Fibroblast of skin of left quadriceps (primary cell): Measurements from ENCODE around the gene CLTCL1.
"Not testable (repeated sequence)": the region's sequence is repeated elsewhere in the genome, so short reads cannot be mapped to it uniquely, and the experiment has no call there.

Experiments used
- DNase-seq, 2 experiments: peaks; one replicate each; pipeline ENCODE4 v3.0.0-alpha.2; 2013; ENCODE audit warnings: low read depth in 2 of 2

CLTCL1 gene

DNA sequence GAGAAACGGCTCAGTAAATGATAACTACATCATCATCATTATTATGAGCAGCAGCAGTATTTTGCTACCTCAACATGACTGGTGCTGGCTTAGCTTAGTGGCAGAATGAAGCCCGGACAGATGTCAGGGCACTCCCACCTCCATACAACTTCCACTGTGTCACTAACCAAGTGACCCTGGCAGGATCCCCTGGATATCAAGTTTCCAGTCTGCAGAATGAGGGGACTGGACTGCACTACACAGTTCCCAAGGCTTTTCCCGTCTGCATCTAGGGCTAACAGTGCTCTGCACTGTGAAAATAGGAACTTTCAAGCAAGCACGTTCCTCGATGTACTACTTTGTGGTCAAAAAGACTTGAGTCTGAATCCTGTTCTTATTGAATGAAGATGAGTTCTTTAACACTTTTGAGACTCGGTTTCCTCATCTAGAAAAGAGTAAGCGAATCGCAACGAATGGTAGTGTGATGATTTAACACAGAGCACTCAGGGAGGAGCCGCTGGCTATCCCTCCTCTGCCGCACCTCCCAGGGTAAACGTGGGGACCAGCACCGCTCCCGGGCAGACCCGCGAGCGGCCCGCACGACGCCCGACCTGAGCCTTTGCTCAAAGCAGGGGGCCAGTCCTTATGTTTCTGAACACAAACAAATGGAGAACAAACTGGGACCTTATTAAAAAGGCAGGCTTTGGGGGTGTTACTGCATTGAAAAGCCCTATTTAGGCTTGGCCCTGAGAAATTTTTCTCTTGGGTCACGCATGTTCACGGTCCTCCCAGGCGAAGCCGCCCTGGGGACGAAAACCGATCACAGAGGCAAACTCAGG lies 910 bp downstream of the CLTCL1 start:
- DNase-seq, result no peak

DNA sequence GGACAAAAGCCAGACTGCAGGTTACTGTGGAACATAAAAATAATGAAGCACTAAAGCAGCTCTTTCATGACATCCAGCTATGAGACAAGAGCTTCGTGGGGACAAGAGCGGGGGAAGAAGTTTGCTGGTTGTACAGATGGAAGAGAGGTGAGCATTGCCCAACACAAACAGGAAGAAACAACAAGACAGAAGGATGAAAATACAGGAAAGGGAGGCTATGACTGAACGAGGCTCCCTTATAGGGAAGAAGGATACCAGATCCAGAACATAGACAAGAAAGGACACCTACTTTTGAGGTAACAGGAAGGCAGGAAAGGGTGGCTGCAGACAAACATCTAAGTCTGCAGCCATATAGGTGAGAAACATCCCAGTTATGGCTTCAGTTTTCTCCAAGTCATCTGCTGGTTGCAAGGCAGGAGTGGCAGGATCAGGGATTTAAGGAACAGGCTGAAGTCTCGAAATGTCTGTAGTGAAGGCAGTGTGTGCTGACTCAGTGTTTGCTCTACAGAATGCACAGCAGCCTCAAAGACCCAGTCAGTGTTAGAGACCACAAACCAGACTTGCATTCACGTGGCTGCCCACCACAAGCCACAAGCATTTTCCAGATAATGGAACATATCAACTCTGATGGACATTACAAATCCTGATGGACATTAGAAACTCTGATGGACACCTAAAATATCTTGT lies 1.9 kb downstream of the CLTCL1 start:
- no peak for DNase-seq

DNA sequence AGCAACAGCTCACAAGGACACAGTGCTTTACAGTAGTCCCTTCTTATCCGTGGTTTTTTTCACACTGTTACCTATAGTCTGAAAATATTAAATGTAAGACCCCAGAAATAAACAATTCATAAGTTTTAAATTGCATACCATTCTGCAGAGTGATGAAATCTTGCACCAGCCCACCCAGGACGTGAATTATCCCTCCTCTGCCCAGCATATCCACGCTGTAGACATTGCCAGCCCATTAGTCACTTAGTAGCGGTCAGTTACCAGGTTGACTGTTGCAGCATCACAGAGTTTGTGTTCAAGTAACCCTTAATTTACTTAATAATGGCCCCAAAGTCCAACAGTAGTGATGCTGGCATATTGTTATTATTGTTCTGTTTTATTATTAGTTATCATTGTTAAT lies 3.6 kb downstream of the CLTCL1 start:
- peak in 1 of 2 experiments; percentile 18 for DNase-seq

DNA sequence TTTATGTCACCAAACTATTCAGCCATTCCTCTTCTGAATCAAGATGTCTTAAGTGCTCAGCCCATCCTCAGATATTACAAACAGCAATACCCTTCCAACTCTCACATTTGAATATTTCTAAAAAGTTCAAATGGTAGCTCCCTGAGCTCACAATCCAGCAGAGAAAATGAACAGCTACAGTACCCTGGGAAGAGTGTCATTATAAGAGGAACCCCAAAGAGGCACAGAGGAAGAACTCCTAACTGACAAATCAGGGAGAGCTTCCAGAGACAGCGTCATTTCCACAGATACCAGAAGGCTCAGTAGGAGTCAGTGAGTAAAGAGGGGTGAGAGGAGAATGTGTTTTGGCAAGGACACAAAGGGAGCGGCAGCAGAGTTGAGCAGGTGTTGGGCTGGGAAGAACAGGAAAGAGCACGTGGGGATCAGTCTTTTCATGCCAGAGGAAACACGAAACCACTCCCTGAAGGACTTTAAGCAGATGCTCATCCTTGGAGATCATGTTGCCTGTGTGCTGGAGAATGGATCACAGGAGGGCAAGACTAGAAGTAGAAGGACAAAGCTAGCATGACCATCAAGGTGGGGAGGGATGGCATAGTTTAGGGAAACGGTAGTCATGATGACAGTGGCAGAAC lies 4.3 kb downstream of the CLTCL1 start:
- DNase-seq, result no peak

DNA sequence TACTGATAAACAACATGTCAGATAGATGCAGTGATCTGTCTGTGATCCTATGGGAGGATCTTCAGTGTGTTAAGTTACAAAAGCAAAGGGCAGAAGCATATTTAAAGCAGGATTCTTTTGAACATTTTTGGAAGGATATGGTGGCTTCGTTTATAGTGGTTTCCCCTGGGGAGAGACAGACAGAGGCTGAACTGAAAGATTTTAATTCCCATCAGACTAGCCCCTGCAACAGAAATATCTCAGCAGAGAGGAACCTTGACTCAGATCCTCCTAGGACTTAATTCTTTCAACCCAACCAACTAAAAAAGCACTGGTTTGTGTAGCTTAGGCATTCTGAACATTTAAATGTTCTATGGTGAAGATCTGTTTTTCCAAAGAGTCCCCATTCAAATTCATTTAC lies 5.7 kb downstream of the CLTCL1 start:
- no peak for DNase-seq

DNA sequence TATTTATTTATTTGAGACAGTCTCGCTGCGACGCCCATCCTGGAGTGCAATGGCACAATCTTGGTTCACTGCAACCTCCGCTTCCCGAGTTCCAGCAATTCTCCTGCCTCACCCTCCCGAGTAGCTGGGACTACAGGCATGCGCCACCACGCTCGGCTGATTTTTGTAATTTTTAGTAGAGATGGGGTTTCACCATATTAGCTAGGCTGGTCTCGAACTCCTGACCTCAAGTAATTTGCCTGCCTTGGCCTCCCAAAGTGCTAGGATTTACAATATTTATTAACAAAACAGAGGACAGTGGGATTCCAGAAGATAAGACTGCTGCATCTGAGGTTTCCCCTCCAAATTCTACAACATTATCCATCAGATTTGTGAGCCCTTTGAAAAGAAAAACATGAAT lies 12.4 kb downstream of the CLTCL1 start:
- not testable (repeated sequence) for DNase-seq

DNA sequence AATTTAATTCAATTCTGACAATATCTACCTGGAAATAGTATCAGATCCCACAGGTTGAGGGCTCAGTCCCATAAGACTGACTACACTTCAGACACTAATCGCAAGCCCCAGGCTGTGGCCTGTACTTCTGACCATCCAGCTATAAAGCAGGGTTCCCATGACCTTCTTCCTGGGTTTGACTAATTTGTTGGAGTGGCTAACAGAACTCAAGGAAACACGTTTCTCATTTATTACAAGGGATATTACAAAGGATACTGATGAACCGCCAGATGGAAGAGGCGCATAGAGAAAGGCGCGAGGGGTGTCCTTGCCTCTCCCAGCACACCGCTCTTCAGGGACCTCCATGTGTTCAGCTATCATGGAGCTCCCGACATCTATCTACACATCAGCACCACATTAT lies 13.7 kb downstream of the CLTCL1 start:
- DNase-seq, result no peak

DNA sequence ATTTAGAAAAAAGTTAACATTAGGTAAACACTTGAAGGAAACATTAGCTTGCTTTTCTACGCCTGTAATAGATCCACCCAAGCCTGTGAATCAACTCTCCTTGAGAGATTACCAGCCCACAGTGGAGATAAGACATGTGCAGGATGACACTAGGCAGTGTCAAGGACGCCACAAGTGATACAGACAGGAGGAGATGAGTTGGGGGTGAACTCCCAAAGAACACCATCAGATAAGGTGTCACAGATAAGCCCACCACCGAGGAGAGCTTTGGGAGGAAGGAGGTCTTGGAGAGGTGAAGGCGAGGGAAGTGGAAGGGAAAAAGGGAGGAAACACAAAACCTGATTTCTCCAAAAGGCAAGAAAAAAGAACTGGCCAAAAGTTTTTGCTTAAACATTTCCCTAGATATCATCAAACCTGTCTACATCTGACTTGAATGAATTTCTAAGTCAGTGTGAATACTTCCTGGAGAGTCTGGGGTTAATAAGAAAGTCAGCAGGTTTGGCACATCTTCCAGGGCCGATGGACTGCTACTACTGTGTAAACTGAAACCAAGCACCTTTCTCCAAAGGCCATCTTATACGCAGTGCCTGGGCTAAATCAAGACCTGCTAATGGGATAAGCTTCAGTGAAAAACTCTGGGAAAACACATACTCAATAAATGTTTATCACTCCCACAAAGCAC lies 15.5 kb downstream of the CLTCL1 start:
- no peak for DNase-seq

DNA sequence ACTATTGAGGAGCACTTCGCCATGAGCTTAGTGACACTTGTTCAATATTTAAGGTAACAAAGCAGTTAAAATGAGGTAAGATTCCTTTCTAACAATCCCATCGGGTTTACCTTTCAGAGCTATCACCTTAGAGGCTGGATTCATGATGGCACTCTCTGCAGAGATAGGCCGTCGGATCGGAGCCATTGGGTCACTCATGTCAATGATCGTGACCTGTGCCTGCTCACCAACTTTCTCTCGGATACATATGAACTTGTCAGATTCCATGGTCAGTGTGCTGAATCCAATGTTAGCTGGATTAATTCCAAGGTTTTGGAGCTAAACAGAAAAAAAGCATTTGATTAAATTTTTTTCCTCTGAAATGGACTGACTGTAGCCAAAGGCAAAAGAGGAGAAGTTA lies 16.0 kb downstream of the CLTCL1 start:
- no peak for DNase-seq

DNA sequence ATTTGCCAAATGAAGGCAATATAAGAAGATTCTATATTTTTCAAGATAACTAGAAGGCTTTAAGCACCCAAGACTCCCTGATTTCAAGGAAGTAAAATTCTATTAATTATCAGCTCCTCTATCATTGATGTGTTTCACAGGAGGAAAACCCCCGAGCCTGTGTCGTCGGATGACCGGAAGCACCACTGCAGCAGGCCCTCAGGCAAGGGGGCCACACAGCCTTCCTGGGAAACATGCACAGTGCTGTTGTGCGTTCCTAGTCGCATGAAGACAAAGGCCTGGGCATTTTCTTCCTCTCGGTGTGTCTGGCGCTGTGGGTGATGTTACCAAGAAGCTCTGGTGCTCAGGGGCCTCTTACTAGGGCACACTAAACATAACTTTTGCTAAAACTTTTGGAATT lies 16.4 kb downstream of the CLTCL1 start:
- no peak for DNase-seq

DNA sequence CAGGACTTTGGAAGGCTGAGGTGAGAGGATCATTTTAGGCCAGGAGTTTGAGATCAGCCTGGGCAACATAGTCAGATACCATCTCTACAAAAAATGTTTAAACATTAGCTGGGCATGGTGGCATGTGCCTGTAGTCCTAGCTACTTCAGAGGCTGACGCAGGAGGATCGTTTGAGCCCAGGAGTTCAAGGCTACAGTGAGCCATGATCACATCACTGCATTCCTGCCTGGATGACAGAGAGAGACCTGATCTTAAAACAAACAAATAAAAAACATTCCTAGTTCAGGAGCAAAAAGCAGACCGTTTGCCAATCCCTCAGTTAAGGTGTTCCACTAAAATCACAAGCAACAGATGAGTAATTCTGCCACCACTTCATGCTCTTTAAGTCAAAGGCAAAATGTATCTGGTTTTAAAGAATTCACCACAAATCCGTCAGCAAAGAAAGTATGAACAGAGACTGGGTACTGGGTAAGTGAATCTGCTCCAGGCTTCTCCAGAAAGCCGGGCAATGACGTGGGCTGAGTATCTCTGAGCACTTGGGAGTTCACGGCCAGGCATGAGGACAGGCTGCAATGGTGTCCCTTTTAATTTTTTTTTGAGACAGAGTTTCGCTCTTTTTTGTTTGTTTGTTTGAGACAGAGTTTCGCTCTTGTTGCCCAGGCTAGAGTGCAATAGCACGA lies 19.5 kb downstream of the CLTCL1 start:
- no peak for DNase-seq

DNA sequence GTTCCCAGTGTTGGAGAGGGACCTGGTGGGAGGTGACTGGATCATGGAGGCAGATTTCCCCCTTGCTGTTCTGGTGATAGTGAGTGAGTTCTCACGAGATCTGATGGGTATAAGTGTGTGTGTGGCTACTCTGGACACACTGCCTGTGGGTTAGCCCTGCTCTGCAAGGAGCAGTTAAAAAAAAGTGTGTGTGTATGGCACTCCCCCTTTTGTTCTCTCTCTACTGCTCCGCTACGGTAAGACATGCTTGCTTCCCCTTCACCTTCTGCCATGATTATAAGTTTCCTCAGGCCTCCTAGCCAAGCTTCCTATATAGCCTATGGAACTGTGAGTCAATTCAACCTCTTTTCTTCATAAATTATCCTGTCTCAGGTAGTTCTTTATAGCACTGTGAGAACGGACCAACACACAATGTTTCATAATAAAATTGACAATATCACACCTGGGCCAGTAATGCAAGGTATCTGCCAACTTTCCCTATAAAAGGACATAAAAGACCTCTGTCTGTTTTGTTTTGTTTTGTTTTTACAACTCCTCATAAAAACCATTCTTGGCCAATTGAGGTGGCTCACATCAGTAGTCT lies 20.2 kb downstream of the CLTCL1 start:
- DNase-seq, result no peak

DNA sequence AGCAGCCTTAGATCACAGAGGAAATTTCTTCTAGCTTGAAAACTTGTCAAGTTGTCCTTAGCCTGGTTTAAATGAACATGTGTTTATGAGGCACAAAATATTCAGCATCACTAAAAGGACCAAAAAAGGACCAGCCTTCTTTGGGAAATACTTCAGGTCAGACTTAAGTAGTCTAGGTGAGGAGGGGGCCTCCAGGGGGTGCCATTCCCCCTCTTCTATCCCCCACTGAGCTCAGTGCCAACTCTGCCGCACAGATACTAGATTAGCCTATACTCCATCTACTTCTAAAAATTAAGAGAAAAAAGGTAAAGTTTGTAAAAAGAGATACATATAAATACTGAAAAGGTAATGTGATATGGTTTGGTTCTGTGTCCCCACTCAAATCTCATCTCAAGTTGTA lies 20.6 kb downstream of the CLTCL1 start:
- DNase-seq, result no peak

DNA sequence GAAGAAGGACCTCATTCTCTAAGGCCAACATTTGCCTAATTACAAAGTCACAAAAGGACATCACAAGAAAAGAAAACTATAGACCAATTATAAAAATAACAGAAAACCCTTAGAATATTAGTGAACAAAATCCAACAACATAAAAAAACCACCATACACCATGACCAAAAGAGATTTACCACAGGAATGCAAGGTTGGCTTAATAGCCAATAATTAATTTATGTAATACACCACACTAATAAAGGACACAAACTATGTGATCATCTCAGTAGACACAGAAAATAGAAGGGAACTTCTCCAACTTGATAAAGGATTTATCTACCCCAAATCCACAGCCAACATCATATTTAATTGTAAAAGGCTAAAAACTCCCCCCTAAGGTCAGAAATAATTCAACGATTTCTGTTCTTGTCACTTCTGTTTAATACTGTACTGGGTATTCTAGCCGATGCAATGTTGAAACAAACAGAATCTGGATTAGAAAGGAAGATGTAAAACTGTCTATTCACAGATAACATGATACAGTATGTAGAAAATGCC lies 24.9 kb downstream of the CLTCL1 start:
- no peak for DNase-seq

DNA sequence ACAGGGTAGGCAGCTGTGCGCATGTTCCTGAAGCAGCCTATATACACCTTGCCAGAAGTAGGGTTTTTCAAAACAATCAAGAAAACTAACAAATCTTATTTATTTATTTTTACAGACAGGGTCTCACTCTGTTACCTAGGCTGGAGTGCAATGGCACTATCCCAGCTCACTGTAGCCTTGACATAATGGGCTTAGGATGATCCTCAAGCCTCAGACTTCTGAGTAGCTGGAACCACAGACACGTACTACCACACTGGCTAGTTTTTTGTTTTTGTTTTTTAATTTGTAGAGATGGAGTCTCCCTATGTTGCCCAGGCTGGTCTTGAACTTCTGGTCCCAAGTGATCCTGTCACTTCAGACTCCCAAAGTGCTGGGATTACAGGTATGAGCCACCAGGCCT lies 25.7 kb downstream of the CLTCL1 start:
- no peak for DNase-seq

DNA sequence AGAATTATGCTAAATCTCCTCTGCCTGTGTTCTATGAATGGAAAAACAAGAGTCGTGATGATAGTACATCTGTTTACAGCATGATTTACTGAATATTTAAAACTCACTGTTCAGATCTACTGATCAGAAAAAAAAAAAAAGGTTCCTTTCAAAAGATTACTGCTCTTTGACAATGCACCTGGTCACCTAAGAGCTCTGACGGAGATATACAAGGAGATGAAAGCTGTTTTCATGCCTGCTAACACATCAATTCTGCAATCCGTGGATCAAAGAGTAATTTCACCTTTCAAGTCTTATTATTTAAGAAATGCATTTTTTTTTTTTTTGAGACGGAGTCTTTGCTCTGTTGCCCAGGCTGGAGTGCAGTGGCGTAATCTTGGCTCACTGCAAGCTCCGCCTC lies 30.7 kb downstream of the CLTCL1 start:
- no peak for DNase-seq

DNA sequence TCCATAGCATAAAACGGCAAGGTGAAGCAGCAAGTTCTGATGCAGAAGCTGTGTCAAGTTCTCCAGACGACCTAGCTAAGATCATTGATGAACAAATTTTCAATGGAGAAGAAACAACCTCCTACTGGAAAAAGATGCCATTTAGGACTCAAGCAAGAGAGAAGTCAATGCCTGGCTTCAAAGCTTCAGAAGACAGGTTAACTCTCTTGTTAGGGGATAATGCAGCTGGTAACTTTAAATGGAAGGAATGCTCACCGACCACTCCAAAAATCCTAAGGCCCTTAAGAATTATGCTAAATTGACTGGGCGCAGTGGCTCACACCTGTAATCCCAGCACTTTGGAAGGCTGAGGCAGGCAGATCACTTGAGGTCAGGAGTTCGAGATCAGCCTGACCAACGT lies 31.3 kb downstream of the CLTCL1 start:
- no peak for DNase-seq

DNA sequence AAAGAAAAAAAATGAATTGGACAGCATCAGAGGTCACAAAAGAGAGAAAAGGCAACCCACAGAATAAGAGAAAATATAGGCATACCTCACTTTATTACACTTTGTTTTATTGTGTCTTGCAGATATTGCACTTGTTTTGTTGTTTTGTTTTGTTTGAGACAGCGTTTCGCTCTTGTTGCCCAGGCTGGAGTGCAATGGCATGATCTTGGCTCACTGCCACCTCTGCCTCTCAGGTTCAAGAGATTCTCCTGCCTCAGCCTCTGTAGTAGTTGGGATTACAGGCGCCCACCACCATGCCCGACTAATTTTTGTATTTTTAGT lies 32.6 kb downstream of the CLTCL1 start:
- DNase-seq, result not testable (repeated sequence)

DNA sequence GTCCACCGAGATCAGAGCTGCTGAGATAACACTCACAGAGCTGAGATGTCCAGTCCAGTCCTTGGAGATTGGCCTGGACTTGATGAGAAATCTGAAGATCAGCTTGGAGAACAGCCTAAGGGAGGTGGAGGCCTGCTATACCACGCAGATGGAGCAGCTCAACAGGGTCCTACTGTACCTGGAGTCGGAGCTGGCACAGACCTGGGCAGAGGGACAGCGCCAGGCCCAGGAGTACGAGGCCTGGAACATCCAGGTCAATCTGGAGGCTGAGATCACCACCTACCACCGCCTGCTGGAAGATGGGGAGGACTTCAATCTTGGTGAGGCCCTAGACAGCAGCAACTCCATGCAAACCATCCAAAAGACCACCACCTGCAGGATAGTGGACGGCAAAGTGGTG lies 33.1 kb downstream of the CLTCL1 start:
- DNase-seq, result no peak

DNA sequence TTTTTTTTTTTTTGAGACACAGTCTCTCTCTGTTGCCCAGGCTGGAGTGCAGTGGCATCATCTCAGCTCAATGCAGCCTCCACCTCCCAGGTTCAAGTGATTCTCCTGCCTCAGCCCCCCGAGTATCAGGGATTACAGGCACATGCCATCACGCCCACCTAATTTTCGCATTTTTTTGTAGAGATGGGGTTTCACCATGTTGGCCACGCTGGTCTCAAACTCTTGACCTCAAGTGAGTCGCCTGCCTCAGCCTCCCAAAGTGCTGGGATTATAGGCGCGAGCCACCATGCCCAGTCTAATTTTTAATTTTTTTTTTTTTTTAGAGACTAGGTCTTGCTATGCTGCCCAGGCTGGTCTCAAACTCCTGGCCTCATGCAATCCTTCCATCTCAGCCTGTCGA lies 35.2 kb downstream of the CLTCL1 start:
- not testable (repeated sequence) for DNase-seq

DNA sequence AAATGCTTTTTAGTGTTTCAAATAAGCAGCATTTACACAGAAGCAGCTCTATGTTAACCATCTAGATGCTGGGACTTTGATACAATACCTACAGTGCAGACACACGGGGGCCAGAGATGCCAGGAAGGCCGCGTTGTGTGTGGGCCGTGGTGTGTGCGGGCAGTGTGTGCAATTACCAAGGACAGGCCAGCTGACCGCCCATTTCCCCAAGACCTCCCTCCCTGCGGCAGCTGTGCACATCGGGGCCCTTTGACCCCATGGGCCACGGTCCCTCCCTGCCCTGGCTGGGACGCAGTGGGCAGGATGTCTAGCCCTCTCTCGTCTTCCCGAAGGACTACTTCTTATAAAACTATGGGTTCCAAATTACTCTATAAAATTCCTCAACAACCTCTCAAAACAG lies 38.4 kb downstream of the CLTCL1 start:
- no peak for DNase-seq
